ENCODE data around the gene RPA1.

RPA1 gene

GRCh38 chr17:1904273-1905182 lies 74.7 kb downstream of the RPA1 start:
- TF ChIP-seq MAX (IDR thresholded peaks at IDR 0.05; ENCODE audit: low read depth, low read length) = no peak
- TF ChIP-seq MYC (IDR thresholded peaks at IDR 0.05; ENCODE audit: low read depth, low read length) = no peak
- TF ChIP-seq POLR2A (IDR thresholded peaks at IDR 0.05; ENCODE audit: extremely low read depth, insufficient read length) = no peak
- TF ChIP-seq CTCF (IDR thresholded peaks at IDR 0.05; ENCODE audit: low read depth, low read length) = no peak
- no peak overlapping the region for H3K4me3 ChIP-seq (ENCODE audit: low read depth, low read length)
- DNase-seq (ENCODE audit: low read depth) = no peak

GRCh38 chr17:1905190-1905913 lies 75.5 kb downstream of the RPA1 start:
- TF ChIP-seq MYC (IDR thresholded peaks at IDR 0.05; ENCODE audit: low read depth, low read length) (no peak), CTCF (IDR thresholded peaks at IDR 0.05; ENCODE audit: low read depth, low read length) (no peak)
- H3K4me3 ChIP-seq (ENCODE audit: low read depth, low read length) = no peak overlapping the region
- no peak for DNase-seq (ENCODE audit: low read depth)

GRCh38 chr17:1906662-1907101 lies 76.9 kb downstream of the RPA1 start:
- DNase-seq (ENCODE audit: low read depth) = no peak
- no peak overlapping the region for H3K4me3 ChIP-seq (ENCODE audit: low read depth, low read length)
- no peak for TF ChIP-seq MYC (IDR thresholded peaks at IDR 0.05; ENCODE audit: low read depth, low read length)
- TF ChIP-seq POLR2A (IDR thresholded peaks at IDR 0.05; ENCODE audit: extremely low read depth, insufficient read length) = no peak
- no peak for TF ChIP-seq MAX (IDR thresholded peaks at IDR 0.05; ENCODE audit: low read depth, low read length)
- no peak for TF ChIP-seq CTCF (IDR thresholded peaks at IDR 0.05; ENCODE audit: low read depth, low read length)

GRCh38 chr17:1907216-1907631 lies 77.4 kb downstream of the RPA1 start:
- TF ChIP-seq MAX (IDR thresholded peaks at IDR 0.05; ENCODE audit: low read depth, low read length) (no peak), MYC (IDR thresholded peaks at IDR 0.05; ENCODE audit: low read depth, low read length) (no peak), POLR2A (IDR thresholded peaks at IDR 0.05; ENCODE audit: extremely low read depth, insufficient read length) (no peak), CTCF (IDR thresholded peaks at IDR 0.05; ENCODE audit: low read depth, low read length) (no peak)
- no peak overlapping the region for H3K4me3 ChIP-seq (ENCODE audit: low read depth, low read length)
- DNase-seq (ENCODE audit: low read depth) = no peak

- TF ChIP-seq MAX (IDR thresholded peaks at IDR 0.05; ENCODE audit: low read depth, low read length) (no peak), MYC (IDR thresholded peaks at IDR 0.05; ENCODE audit: low read depth, low read length) (no peak), CTCF (IDR thresholded peaks at IDR 0.05; ENCODE audit: low read depth, low read length) (no peak), POLR2A (IDR thresholded peaks at IDR 0.05; ENCODE audit: extremely low read depth, insufficient read length) (no peak)
- no peak for DNase-seq (ENCODE audit: low read depth)
- H3K4me3 ChIP-seq (ENCODE audit: low read depth, low read length) = no peak overlapping the region
Observed at GRCh38 chr17:1907909-1908698, 78.3 kb downstream of the RPA1 start.

Measured in NB4 (cell line).